Measurements from ENCODE around the gene SLC38A5.

- TF ChIP-seq SPI1 (IDR thresholded peaks at IDR 0.05; ENCODE audit: low read depth, low read length) (no peak), POLR2A (IDR thresholded peaks at IDR 0.05; ENCODE audit: low read depth, low read length) (no peak), POLR2AphosphoS5 (IDR thresholded peaks at IDR 0.05; ENCODE audit: low read depth, low read length) (no peak), TAF1 (IDR thresholded peaks at IDR 0.05; ENCODE audit: low read depth, low read length) (no peak), PAX5 (IDR thresholded peaks at IDR 0.05; ENCODE audit: insufficient read depth, low read length, severe bottlenecking) (no peak)
Observed at GRCh38 chrX:48480142-48480541, 10.1 kb upstream of the SLC38A5 start.
